KMS-11 (cell line): ENCODE measurements around the gene TCF23.

Experiments used
- H2AFZ ChIP-seq: fragments of 200-600 bp; sonication (generic); 2 replicates; pipeline ENCODE4 v1.6.1; 2016; ENCODE audit warnings: antibody characterized with exemption, mixed run types, low read depth
- H3K27ac ChIP-seq: fragments of 200-600 bp; sonication (generic); 2 replicates; pipeline ENCODE4 v1.6.1; 2016; ENCODE audit warnings: mild to moderate bottlenecking, mixed run types
- H3K27me3 ChIP-seq: fragments of 200-600 bp; sonication (generic); 2 replicates; pipeline ENCODE4 v1.6.1; 2017; ENCODE audit warnings: mild to moderate bottlenecking, low read depth, mixed run types, moderate library complexity; ENCODE audit not compliant: insufficient read depth
- H3K36me3 ChIP-seq: fragments of 200-600 bp; sonication (generic); 2 replicates; pipeline ENCODE4 v1.6.1; 2017; ENCODE audit warnings: mild to moderate bottlenecking, mixed run types; ENCODE audit not compliant: insufficient read depth
- H3K4me1 ChIP-seq: fragments of 200-600 bp; sonication (generic); 2 replicates; pipeline ENCODE4 v1.6.1; 2016; ENCODE audit warnings: mild to moderate bottlenecking, low read depth, mixed run types; ENCODE audit not compliant: poor library complexity, severe bottlenecking
- H3K4me2 ChIP-seq: fragments of 200-600 bp; sonication (generic); 2 replicates; pipeline ENCODE4 v1.7.0; 2016; ENCODE audit warnings: mild to moderate bottlenecking, mixed run types
- H3K4me3 ChIP-seq: fragments of 200-600 bp; sonication (generic); IDR thresholded peaks from 2 replicates; pipeline ENCODE4 v1.6.1; 2017; ENCODE audit warnings: low read depth, low read length, mixed read lengths; ENCODE audit not compliant: insufficient read depth
- H3K79me2 ChIP-seq: fragments of 200-600 bp; sonication (generic); 2 replicates; pipeline ENCODE4 v1.6.1; 2016; ENCODE audit warnings: low read depth, mixed run types; ENCODE audit not compliant: insufficient read depth
- H3K9ac ChIP-seq: fragments of 200-600 bp; sonication (generic); 2 replicates; pipeline ENCODE4 v1.6.1; 2016; ENCODE audit warnings: mild to moderate bottlenecking, mixed run types
- H4K20me1 ChIP-seq: fragments of 200-600 bp; sonication (generic); 2 replicates; pipeline ENCODE4 v1.6.1; 2016; ENCODE audit warnings: mild to moderate bottlenecking, mixed run types; ENCODE audit not compliant: insufficient read depth
- TF ChIP-seq, protein P1 (sequence below): fragments of 200-600 bp; sonication (generic); conservative IDR thresholded peaks from 2 replicates; pipeline ENCODE4 v1.6.1; 2017; ENCODE audit warnings: low read depth, mild to moderate bottlenecking, antibody characterized with exemption, low read length, moderate library complexity, mixed read lengths

TCF23 gene

DNA sequence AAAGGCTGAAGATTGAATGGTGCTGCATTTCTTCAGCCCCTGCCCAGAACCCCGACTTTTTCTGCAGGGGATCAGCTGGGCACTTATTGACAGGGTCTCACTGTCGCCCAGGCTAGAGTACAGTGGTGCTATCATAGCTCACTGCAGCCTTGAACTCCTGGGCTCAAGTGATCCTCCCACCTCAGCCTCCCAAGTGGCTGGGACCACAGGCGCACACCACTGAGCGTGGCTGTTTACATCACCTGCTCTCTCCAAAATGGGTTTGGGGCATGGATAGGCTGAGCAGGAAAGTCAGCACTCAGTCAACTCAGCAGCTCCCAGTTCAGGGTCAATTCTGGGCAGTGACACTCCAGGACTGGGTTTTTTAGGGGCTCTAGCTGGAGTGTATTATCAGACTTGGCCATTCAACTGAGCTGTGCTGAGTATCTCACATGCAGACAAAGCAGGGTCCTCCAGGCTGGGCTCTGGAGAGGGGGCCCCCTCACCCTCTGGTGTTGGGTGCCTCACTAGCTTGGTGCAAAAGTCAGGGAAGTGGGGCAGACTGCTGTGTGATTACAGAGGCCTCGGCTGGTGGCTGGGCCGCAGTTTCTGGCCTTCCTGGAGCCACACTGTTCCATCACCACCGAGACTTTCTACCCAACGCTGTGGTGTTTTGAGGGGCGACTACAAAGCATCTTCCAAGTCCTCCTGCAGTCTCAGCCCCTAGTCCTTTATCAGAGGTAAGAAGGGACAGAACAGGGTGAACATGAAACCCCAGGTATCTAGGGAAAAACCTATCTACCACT lies 20.7 kb upstream of the TCF23 start:
- no peaks in the 10 kb centered on the region for H3K36me3 ChIP-seq
- H3K4me3 ChIP-seq: no peak overlapping the region
- no peaks in the 10 kb centered on the region for H4K20me1 ChIP-seq
- H3K79me2 ChIP-seq: peaks cover 3% of the 10 kb centered on the region
- H3K4me2 ChIP-seq: no peak overlapping the region
- TF ChIP-seq, protein P1, sequence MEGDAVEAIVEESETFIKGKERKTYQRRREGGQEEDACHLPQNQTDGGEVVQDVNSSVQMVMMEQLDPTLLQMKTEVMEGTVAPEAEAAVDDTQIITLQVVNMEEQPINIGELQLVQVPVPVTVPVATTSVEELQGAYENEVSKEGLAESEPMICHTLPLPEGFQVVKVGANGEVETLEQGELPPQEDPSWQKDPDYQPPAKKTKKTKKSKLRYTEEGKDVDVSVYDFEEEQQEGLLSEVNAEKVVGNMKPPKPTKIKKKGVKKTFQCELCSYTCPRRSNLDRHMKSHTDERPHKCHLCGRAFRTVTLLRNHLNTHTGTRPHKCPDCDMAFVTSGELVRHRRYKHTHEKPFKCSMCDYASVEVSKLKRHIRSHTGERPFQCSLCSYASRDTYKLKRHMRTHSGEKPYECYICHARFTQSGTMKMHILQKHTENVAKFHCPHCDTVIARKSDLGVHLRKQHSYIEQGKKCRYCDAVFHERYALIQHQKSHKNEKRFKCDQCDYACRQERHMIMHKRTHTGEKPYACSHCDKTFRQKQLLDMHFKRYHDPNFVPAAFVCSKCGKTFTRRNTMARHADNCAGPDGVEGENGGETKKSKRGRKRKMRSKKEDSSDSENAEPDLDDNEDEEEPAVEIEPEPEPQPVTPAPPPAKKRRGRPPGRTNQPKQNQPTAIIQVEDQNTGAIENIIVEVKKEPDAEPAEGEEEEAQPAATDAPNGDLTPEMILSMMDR: no peak
- H2AFZ ChIP-seq: no peak overlapping the region
- no peak overlapping the region for H3K9ac ChIP-seq
- no peaks in the 10 kb centered on the region for H3K27me3 ChIP-seq
- H3K27ac ChIP-seq: no peak overlapping the region
- peaks cover 12% of the 10 kb centered on the region for H3K4me1 ChIP-seq

DNA sequence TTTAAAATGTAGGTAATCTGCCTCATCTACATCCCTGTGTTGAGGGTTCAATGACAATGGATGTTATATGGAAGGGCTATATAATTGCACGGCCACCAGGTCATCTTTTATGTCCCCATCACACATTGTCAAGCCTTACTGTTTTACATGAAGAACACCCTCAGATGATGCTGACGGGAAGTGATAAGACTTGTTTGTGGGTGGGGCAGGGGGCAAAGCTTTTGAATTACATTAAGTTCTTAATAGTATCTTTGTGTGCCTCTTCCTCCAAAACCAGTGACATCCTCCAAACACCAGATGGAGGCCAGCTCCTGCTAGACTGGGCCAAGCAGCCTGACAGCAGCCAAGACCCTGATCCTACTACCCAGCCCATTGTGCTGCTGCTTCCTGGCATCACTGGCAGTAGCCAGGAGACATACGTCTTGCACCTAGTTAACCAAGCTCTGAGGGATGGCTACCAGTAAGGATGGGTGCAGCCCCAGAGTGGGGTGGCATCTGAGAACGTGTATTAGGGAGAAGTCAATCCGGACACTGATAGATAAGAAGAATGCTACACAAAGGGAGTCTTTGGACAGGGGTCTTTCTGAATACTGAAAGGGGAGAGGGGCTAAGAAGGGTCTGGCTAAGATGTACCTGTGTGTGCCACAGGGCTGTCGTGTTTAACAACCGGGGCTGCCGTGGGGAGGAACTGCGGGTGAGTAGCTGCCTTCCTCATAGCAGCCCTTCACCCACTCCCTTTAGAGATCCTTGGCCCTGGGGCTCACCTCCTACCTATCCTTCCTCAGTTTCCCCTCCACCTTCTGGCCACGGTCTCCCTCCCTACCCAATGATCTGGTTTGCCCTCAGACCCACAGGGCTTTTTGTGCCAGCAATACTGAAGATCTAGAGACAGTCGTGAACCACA lies 19.9 kb upstream of the TCF23 start:
- peaks cover 13% of the 10 kb centered on the region for H3K4me1 ChIP-seq
- TF ChIP-seq, protein P1: no peak
- no peak overlapping the region for H3K27ac ChIP-seq
- H3K4me2 ChIP-seq: no peak overlapping the region
- no peak overlapping the region for H3K9ac ChIP-seq
- no peak overlapping the region for H3K4me3 ChIP-seq
- H4K20me1 ChIP-seq: no peaks in the 10 kb centered on the region
- H3K36me3 ChIP-seq: no peaks in the 10 kb centered on the region
- H3K27me3 ChIP-seq: no peaks in the 10 kb centered on the region
- no peak overlapping the region for H2AFZ ChIP-seq
- H3K79me2 ChIP-seq: peaks cover 12% of the 10 kb centered on the region

DNA sequence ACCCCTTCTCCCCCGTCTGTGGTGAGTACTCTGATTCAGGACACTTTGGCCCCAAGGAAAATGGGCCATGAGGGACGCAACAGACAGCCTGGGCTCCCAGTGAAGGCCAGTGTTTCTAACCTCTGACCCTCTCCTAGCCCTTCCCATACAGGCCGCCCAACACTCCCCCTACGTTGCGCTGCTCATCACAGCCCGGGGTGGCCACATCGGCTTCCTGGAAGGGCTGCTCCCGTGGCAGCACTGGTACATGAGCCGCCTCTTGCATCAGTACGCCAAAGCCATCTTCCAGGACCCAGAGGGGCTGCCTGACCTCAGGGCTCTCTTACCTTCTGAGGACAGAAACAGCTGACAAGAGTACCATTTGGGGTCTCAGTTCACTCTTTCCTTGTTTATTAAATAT lies 18.4 kb upstream of the TCF23 start:
- Histone ChIP-seq H3K4me2 (no peak overlapping the region), H3K27ac (no peak overlapping the region), H3K4me1 (peaks cover 9% of the 10 kb centered on the region), H3K36me3 (no peaks in the 10 kb centered on the region), H3K9ac (no peak overlapping the region), H3K4me3 (no peak overlapping the region), H2AFZ (no peak overlapping the region), H3K79me2 (peaks cover 15% of the 10 kb centered on the region), H4K20me1 (no peaks in the 10 kb centered on the region), H3K27me3 (no peaks in the 10 kb centered on the region)
- TF ChIP-seq, protein P1: no peak

DNA sequence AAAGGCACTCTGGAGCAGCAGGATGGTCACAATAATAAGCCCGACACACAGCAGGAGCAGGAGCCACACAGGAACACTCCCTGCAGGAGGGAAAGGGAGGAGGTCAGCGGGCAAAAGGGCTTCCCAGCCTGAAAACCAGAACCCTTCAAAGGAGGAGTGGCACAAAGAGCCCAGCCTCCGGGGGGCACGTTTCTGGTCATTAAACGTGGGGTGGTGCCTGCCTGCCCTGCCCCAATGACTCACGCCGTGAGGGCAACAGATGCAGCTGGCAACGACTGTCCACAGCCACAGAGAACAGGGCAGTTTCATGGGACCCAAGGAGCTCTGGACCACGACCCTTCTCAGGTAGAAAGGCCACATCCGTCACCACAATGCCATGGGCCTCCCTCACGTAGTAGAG lies 17.4 kb upstream of the TCF23 start:
- Histone ChIP-seq H3K79me2 (peaks cover 15% of the 10 kb centered on the region), H3K27me3 (no peaks in the 10 kb centered on the region), H4K20me1 (no peaks in the 10 kb centered on the region), H2AFZ (no peak overlapping the region), H3K4me3 (no peak overlapping the region), H3K4me1 (peaks cover 9% of the 10 kb centered on the region), H3K4me2 (no peak overlapping the region), H3K36me3 (no peaks in the 10 kb centered on the region), H3K27ac (no peak overlapping the region), H3K9ac (no peak overlapping the region)
- TF ChIP-seq, protein P1: no peak
